Pancreas (tissue), 10 donors: ENCODE data around the gene SPINK14. TPM values are rescaled to one million over a fixed set of nuclear protein-coding genes. Genes with fewer than 3 reads are reported as not detected.

Experiments
- ATAC-seq, 4 donors: fragments of 200-7000 bp; cut with Tn5 transposase; one replicate each; pipeline versions ENCODE4 v1.8.0 to v1.9.1; 2020; ENCODE audit warnings: mild to moderate bottlenecking in 4 of 4, moderate library complexity in 4 of 4
- DNase-seq, 6 donors: peaks; one replicate each; pipeline ENCODE4 v3.0.0-alpha.2; 2020
- FAIRE-seq: peaks from 2 replicates; lab custom pipeline; 2012; peaks lifted over from hg19 to GRCh38; lab: Jason Lieb, UNC
- H3K27ac ChIP-seq, 4 donors: fragments of 200-600 bp; sonication (generic); 1 replicate in 3 of 4; 2 replicates in 1 of 4; pipeline versions ENCODE4 v1.5.0 to v1.8.0; 2020
- H3K27me3 ChIP-seq, 4 donors: fragments of 200-600 bp; one replicate each; pipeline ENCODE4 v1.8.0; 2021
- H3K36me3 ChIP-seq, 3 donors: fragments of 200-600 bp; sonication (generic) in 1 of 3; one replicate each; pipeline versions ENCODE4 v1.5.0 to v1.8.0; 2020 to 2021
- H3K4me1 ChIP-seq, 3 donors: fragments of 200-600 bp; one replicate each; pipeline ENCODE4 v1.8.0; 2021
- H3K4me3 ChIP-seq, 4 donors: fragments of 200-600 bp; sonication (generic) in 2 of 4; one replicate each; pipeline versions ENCODE4 v1.5.0 to v1.8.0; 2020 to 2021
- H3K9me3 ChIP-seq, 4 donors: fragments of 200-600 bp; one replicate each; pipeline ENCODE4 v1.8.0; 2021
- CTCF ChIP-seq, 4 donors: fragments of 200-600 bp; sonication (generic) in 3 of 4; IDR thresholded peaks; one replicate each; pipeline versions ENCODE4 v1.5.0 to v1.8.0; 2021; ENCODE audit warnings: antibody characterized with exemption in 4 of 4
- WGBS, 2 donors: extraction: QIAGEN DNeasy Blood & Tissue Kit; methylation state at CpG; one replicate each; pipeline ENCODE4 v1.1.7; 2013; 5-methylcytosine and 5-hydroxymethylcytosine counted together
- intact Hi-C, 3 donors: fragments of 100-400 bp; cut with DNase I; formaldehyde crosslinking; loops; one replicate each; pipeline versions ENCODE4 v1.11.1 to v1.14.2; 2022
- polyA plus RNA-seq, 2 donors: library from polyadenylated mRNA; stranded (reverse); fragments of 200-250 nt; gene quantifications; one replicate each; pipeline ENCODE4 v1.2.3, GENCODE V29; 2013
- total RNA-seq, 6 donors: library from RNA; stranded (reverse); fragmentation: NEBNext Ultra II Directional in 4 of 6; extraction: Animal tissue kit (Norgen Biotek cat#: 25700) in 4 of 6; gene quantifications; one replicate each; pipeline versions ENCODE4 v1.2.1 to v1.2.4, GENCODE V29; 2021 to 2023
- donor health status: healthy with polysubstance abuse.
- donor health status: DM: no; HTN: no; CAD: no; lungs with moderate emphysema.
- donor health status: DM: no; HTN: no; CAD: no.
- donor health status: control.
- donor health status: control.
- donor health status: Bipolar disorder and iron deficiency.
- donor health status: DM: yes; HTN: yes; CAD: no.
- donor health status: DM: no; HTN: no; CAD: no.
- donor health status: DM: no; HTN: no; CAD: no.
- donor health status: DM: yes; HTN: yes; CAD: no.

Gene SPINK14
- total and polyA plus RNA-seq, 8 donors = not detected

GRCh38 chr5:148214665-148215185, 46.4 kb downstream of the SPINK14 start:
- H3K9me3 ChIP-seq = no peaks in the 10 kb centered on the region
- intact Hi-C loops = no loop called here
- H3K4me3 ChIP-seq = no peak overlapping the region
- no peak for TF ChIP-seq CTCF (IDR thresholded peaks at IDR 0.05)
- no peak overlapping the region for H3K27ac ChIP-seq
- ATAC-seq (no peak), DNase-seq (no peak), FAIRE-seq (no peak)
- H3K4me1 ChIP-seq = no peaks in the 10 kb centered on the region
- WGBS, 2 donors = 67 to 71% methylated on average over 1 of the region's 1 CpG
- no peaks in the 10 kb centered on the region for H3K36me3 ChIP-seq
- H3K27me3 ChIP-seq = no peaks in the 10 kb centered on the region

DNA sequence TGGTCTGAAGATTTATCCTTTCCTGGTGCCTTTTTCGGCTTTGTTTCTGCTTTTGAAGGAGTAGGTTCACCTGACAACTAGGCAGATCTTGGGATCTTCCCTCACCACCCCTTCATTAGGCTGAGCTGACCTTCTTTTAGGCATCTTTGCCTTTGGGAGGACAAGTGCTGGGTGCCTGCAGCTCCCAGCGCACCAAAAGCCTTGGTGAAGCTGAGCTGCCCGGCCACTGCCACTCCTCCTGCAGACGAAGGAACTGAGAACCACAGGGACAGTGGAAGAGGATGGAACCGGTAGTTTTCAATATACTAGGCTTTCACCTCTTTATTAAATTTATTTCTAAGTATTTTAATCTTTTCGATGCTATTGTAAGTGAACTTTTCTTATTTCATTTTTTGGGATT, 53.2 kb downstream of the SPINK14 start:
- H3K9me3 ChIP-seq = no peaks in the 10 kb centered on the region
- no peaks in the 10 kb centered on the region for H3K27me3 ChIP-seq
- no peak for ATAC-seq
- H3K4me3 ChIP-seq = no peak overlapping the region
- no peak for DNase-seq
- intact Hi-C loops = no loop called here
- TF ChIP-seq CTCF (IDR thresholded peaks at IDR 0.05) = no peak
- WGBS, 2 donors = 74 to 80% methylated on average over 6 of the region's 6 CpGs
- H3K4me1 ChIP-seq = no peaks in the 10 kb centered on the region
- H3K27ac ChIP-seq = no peak overlapping the region
- H3K36me3 ChIP-seq = no peaks in the 10 kb centered on the region
- no peak for FAIRE-seq

DNA sequence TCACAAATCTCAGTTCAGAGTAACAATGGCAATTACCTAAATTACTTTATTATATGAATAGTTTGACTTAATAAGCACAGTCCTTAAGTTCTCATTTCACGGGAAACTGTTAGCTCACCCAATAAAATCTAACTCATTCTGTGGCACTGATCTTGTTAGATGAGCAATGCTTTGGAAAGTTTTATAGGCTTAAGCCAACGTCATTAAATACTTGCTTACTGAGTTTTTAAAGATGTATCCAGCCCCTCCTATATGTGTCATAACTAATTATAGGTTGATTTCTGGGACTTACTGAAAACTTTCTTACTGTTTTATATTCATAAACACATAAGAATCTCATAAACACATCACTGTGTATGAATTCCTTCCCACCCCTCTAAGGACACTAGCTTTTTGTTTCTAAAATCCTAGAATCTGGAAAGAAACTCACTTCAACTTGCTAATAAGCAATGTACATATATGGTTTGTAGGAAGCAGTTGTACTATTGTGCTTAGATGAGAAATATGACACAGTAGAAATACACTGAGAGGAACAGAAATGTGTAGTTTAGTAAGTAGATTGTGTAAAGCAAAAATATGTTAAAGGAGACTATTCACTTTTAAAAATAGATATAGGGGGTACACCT, 55.9 kb downstream of the SPINK14 start:
- WGBS, 2 donors = 57 to 71% methylated on average over 2 of the region's 2 CpGs
- FAIRE-seq = no peak

More for the DNA sequence above, 55.9 kb downstream of the SPINK14 start:
- ATAC-seq (no peak), DNase-seq (no peak)
- intact Hi-C loops = no loop called here
- no peak overlapping the region for H3K27ac ChIP-seq
- H3K4me3 ChIP-seq = no peak overlapping the region
- no peaks in the 10 kb centered on the region for H3K36me3 ChIP-seq
- H3K9me3 ChIP-seq = no peaks in the 10 kb centered on the region
- H3K4me1 ChIP-seq = no peaks in the 10 kb centered on the region
- no peaks in the 10 kb centered on the region for H3K27me3 ChIP-seq
- no peak for TF ChIP-seq CTCF (IDR thresholded peaks at IDR 0.05)

Other genes with a start within 250 kb of the SPINK14 start
- gene SPINK5, start 104.6 kb upstream of the SPINK14 start, total RNA-seq = under 1 TPM in 4 of 6 donors, not detected in 2; 0.17 to 0.31 (median 0.21) TPM
- gene SPINK5, start 104.6 kb upstream of the SPINK14 start, polyA plus RNA-seq = under 1 TPM; 0.23 to 0.27 TPM
- gene SPINK6, start 34.5 kb downstream of the SPINK14 start, total RNA-seq = not detected
- not detected for gene SPINK6, start 34.5 kb downstream of the SPINK14 start, polyA plus RNA-seq
- not detected for gene MARCOL, start 70.0 kb downstream of the SPINK14 start, total RNA-seq
- not detected for gene MARCOL, start 70.0 kb downstream of the SPINK14 start, polyA plus RNA-seq
- not detected for gene SPINK13, start 100.2 kb downstream of the SPINK14 start, total RNA-seq
- not detected for gene SPINK13, start 100.2 kb downstream of the SPINK14 start, polyA plus RNA-seq
- not detected for gene SPINK7, start 143.9 kb downstream of the SPINK14 start, total RNA-seq
- not detected for gene SPINK7, start 143.9 kb downstream of the SPINK14 start, polyA plus RNA-seq
- gene SPINK9, start 167.0 kb downstream of the SPINK14 start, total RNA-seq = under 1 TPM in 1 of 6 donors, not detected in 5; 0.38 TPM
- gene SPINK9, start 167.0 kb downstream of the SPINK14 start, polyA plus RNA-seq = not detected
- gene FBXO38, start 215.4 kb downstream of the SPINK14 start, total RNA-seq = 10 to 100 TPM; 14.0 to 24.3 (median 17.0) TPM
- gene FBXO38, start 215.4 kb downstream of the SPINK14 start, polyA plus RNA-seq = 10 to 100 TPM in 1 of 2 donors, 1 to 10 TPM in 1; 7.0 to 11.5 TPM